BJ (cell line): ENCODE measurements around the gene MYL10. TPM values are rescaled to one million over a fixed set of nuclear protein-coding genes. Genes with fewer than 3 reads are reported as not detected.

ENCODE experiments used
- CTCF ChIA-PET: fragments of 350-600 bp; formaldehyde crosslinking; extraction: SDS; loops from one replicate; lab custom pipeline; 2021; ENCODE audit warnings: antibody characterized with exemption, inconsistent platforms; lab: Yijun Ruan, JAX
- POLR2A ChIA-PET: fragments of 300-600 bp; sonication (Branson Sonifier 250); formaldehyde crosslinking; extraction: SDS; loops from one replicate; lab custom pipeline; 2021; ENCODE audit warnings: antibody characterized with exemption; lab: Charles Lee
- DNase-seq: peaks from one replicate; pipeline ENCODE4 v3.0.0-alpha.2; 2011; ENCODE audit warnings: low read depth
- H3K27me3 ChIP-seq: 2 replicates; pipeline ENCODE4 v1.6.0; 2011; ENCODE audit warnings: low read length; ENCODE audit not compliant: control insufficient read depth, insufficient read depth
- H3K36me3 ChIP-seq: 2 replicates; pipeline ENCODE4 v1.5.1; 2011; ENCODE audit warnings: low read length; ENCODE audit not compliant: control insufficient read depth, insufficient read depth
- H3K4me3 ChIP-seq: 2 replicates; pipeline ENCODE4 v1.5.1; 2011; ENCODE audit warnings: low read depth, mild to moderate bottlenecking, control low read depth, low read length
- polyA plus RNA-seq: library from polyadenylated mRNA; depleted of rRNA; stranded (reverse); fragments of >200 nt; gene quantifications from 2 replicates; pipeline ENCODE4 v1.2.3, GENCODE V29; 2011
- TF ChIP-seq, protein P1 (sequence below): IDR thresholded peaks from 2 replicates; pipeline ENCODE4 v1.5.1; 2011; ENCODE audit warnings: low read depth, mild to moderate bottlenecking, control low read depth, inconsistent platforms, low read length, moderate library complexity; ENCODE audit not compliant: insufficient read depth

The MYL10 gene
- polyA plus RNA-seq, 1 experiment = 0.07 TPM

DNA sequence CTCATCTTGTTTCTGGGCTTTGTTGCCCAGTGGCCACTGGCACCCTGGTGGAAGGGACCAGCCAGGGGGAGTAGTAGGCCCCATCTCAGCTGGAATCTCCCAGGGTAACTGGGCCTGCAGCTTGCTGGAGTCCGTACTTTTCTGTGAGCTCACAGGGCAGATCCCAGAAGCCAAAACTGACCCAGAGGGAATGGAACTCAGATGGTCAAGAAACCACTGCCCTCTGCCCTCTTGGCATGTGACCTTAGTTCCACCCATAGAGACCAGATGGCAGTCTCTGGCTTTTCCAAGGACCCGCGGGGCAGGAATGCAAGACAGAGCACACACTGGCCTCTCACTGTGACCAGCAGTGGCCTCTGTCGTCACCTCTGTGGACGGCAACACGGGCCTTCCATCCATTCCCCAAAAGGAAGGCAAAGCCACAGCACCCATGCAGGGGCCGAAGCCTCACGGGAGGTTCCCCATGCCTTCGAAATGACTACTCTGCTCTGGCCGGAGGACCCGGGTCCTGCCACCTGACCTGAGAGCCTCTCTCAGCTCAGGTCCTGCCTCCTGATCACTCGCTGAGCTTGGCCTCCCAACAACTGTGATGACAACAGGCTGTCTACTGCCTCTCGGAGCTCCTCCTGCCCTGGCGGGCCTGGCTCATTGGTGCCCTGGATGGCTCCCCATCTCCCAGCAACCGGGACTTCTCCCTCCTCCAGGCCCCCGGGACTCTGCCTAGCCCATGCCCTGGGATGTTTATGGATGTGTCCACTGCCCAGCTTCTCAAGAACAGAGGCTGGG, 29.9 kb downstream of the MYL10 start:
- CTCF ChIA-PET = interaction anchor here (0.6 to 2.9 kb wide), 12 partner anchors 12 to 638 kb away, joined by 3 to 12 read pairs (median 4); no protein-coding TSS in a partner anchor
- DNase-seq = no peak

DNA sequence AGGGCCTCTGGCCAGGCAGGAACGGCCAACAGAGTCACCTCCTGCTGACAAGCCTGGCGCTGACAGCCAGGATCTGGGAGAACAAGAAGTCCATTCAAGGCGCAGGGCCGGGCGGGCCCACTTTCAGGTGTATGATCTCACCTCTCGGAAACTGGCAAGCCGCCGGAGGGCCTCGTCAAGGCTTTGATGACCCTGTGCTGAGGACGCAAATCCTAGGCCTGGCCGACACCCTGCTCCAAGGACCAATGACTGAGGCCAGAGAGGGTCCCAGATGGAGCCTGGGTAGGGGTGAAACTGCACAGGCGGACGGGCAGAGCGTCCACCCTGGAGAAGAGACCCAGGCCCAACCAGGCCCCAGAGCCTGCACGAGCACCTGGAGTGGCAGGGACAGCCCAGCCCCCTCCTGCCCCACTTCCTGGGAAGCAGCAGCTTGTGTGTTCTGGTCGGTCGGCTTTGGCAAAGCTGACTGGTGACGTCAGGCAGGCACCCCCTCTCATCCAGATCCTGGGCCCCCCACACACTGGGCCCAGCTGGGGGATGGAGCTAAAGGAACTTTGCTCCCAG, 30.6 kb downstream of the MYL10 start:
- TF ChIP-seq, protein P1, sequence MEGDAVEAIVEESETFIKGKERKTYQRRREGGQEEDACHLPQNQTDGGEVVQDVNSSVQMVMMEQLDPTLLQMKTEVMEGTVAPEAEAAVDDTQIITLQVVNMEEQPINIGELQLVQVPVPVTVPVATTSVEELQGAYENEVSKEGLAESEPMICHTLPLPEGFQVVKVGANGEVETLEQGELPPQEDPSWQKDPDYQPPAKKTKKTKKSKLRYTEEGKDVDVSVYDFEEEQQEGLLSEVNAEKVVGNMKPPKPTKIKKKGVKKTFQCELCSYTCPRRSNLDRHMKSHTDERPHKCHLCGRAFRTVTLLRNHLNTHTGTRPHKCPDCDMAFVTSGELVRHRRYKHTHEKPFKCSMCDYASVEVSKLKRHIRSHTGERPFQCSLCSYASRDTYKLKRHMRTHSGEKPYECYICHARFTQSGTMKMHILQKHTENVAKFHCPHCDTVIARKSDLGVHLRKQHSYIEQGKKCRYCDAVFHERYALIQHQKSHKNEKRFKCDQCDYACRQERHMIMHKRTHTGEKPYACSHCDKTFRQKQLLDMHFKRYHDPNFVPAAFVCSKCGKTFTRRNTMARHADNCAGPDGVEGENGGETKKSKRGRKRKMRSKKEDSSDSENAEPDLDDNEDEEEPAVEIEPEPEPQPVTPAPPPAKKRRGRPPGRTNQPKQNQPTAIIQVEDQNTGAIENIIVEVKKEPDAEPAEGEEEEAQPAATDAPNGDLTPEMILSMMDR = no peak
- no peaks in the 10 kb centered on the region for H3K36me3 ChIP-seq
- no peak overlapping the region for H3K4me3 ChIP-seq
- H3K27me3 ChIP-seq = 0 out of 2 replicates have a peak, but pooled peaks cover 3% of the 10 kb centered on the region
- ChIA-PET CTCF (interaction anchor here (0.6 to 2.9 kb wide), 6 partner anchors 17 to 638 kb away, joined by 3 to 12 read pairs (median 4); no protein-coding TSS in a partner anchor), POLR2A (no interaction called here)
- no peak for DNase-seq

More for the DNA sequence above, 29.9 kb downstream of the MYL10 start:
- POLR2A ChIA-PET = no interaction called here
- Histone ChIP-seq H3K36me3 (no peaks in the 10 kb centered on the region), H3K4me3 (no peak overlapping the region), H3K27me3 (0 out of 2 replicates have a peak, but pooled peaks cover 3% of the 10 kb centered on the region)
- TF ChIP-seq, protein P1 = peak; percentile 19; the same call in 1 of the 2 replicates

DNA sequence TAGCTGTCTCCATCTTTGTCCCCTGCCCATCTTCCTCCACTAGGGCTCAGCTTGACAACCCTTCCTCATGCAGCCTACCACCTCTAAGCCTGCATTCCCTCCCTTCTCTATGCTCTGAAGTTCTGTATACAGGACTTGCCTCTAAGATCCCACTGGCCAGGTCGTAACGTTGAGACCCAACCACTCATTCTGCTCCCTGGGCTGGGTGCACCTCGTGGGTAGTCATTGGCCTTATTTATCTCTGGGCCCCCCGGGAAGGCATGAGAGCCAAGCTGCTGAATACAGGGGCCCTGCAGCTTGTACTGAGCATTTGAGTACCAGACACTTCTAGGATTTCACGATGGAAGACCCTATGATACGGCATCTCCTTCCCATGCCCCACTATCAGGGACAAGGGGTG, 31.2 kb downstream of the MYL10 start:
- no peak for DNase-seq
- 0 out of 2 replicates have a peak, but pooled peaks cover 3% of the 10 kb centered on the region for H3K27me3 ChIP-seq
- H3K36me3 ChIP-seq = no peaks in the 10 kb centered on the region
- H3K4me3 ChIP-seq = no peak overlapping the region
- TF ChIP-seq, protein P1 = no peak
- CTCF ChIA-PET = interaction anchor here (0.6 to 2.9 kb wide), 5 partner anchors 17 to 639 kb away, joined by 3 to 12 read pairs (median 4); no protein-coding TSS in a partner anchor
- POLR2A ChIA-PET = no interaction called here

DNA sequence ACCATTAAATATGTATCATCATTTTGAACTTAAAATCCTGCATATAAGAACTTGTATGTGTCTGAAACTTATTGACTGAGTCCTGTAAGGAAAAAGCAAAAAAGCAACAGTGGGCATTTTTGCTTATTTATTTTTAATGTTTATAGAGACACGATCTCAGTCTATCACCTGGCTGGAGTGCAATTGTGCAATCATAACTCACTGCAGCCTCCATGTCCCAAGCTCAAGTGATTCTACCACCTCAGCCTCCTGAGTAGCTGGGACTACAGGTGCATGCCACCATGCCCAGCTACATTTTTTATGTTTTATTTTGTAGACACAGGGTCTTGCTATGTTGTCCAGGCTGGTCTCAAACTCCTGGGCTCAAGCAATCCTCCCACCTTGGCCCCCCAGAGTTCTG, 32.2 kb downstream of the MYL10 start:
- ChIA-PET CTCF (interaction anchor here (0.9 kb wide), 1 partner anchor 9 kb away, joined by 3 read pairs; no protein-coding TSS in a partner anchor), POLR2A (no interaction called here)
- no peak for DNase-seq

More for the DNA sequence above, 32.2 kb downstream of the MYL10 start:
- H3K4me3 ChIP-seq = no peak overlapping the region
- H3K27me3 ChIP-seq = 0 out of 2 replicates have a peak, but pooled peaks cover 3% of the 10 kb centered on the region
- no peaks in the 10 kb centered on the region for H3K36me3 ChIP-seq
- TF ChIP-seq, protein P1 = no peak
